Measurements from ENCODE around the gene SMTN.
"Not testable (repeated sequence)": the region's sequence is repeated elsewhere in the genome, so short reads cannot be mapped to it uniquely, and the experiment has no call there.

The SMTN gene

GRCh38 chr22:31106001-31106571 is 25.0 kb downstream of the SMTN start:
- DNase-seq: no peak

GRCh38 chr22:31106731-31107177 is 25.6 kb downstream of the SMTN start:
- DNase-seq: no peak

GRCh38 chr22:31107178-31107893 is 26.2 kb downstream of the SMTN start, which contains the start of gene SELENOM:
TSS of gene SELENOM (minus strand) at chr22:31107568. CDS start at chr22:31107505, 63 bp downstream.
- DNase-seq: peak; percentile 86

DNA sequence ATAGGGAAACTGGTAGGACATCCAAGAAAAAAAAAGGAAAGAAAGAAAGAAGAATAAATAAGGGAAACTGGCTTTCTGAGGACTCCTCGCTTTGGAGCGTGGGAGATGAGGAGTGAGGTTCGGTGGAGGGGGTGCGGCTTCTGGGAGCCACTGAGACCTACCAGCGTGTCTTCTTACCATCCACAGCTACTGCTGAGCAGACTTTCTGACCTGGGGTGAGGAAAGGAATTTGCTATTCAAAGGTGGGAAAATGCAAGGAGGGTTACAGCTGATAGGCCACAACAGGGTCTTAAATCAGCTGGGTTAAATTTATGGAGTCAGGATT is 26.7 kb downstream of the SMTN start:
- no peak for DNase-seq

DNA sequence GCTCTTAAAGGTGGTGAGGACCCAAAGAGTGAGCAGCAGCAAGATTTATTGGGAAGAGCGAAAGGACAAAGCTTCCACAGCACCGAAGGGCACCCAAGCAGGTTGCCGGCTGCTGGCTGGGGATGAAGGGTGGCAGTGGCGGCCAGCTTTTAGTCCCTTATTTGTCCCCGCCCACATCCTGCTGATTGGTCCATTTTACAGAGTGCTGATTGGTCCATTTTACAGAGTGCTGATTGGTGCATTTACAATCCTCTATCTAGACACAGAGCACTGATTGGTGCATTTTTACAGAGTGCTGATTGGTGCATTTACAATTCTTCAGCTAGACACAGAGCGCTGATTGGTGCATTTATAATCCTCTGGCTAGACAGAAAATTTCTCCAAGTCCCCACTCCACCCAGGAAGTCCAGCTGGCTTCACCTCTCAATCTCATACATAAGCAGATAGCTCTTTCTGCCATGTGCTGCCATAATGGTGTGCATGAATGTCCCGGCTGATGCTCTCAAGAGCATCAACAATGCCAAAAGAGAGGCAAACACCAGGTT is 31.5 kb downstream of the SMTN start:
- not testable (repeated sequence) for DNase-seq

DNA sequence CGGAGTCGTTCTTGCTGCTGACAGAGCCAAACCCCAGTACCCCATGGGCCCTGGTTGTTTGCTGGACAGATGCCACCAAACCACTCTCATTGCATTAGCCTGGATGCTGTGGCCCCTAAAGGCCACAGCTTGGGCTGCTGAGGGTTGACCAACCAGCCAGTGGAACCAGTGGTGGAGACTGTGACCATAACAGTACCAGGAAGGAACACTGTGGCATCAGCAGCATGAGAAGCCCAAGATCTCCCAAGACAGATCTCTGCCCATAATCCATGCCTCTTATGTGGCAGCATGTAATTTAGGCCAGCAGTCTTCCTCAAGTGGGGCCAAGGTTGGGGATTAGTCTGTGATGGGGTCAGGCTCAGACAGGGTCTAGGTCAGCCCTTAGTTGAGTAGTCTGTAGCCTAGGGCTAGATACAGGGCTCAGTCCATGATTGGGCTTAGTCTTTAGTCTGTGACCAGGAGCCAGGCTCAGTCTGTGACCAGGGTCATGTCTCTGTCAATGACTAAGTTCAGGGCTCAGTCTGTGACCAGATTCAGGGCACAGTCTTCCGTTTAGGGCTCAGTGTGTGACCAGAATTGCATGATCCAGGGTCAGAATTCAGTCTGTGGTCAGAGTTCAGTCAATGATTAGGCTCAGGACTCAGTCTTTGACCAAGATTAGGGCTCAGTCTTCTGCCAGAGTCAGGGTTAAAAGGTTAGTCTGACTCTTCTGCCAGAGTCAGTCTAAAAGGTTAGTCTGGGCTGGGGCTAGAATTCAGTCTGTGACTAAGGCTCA is 37.1 kb downstream of the SMTN start:
- no peak for DNase-seq

DNA sequence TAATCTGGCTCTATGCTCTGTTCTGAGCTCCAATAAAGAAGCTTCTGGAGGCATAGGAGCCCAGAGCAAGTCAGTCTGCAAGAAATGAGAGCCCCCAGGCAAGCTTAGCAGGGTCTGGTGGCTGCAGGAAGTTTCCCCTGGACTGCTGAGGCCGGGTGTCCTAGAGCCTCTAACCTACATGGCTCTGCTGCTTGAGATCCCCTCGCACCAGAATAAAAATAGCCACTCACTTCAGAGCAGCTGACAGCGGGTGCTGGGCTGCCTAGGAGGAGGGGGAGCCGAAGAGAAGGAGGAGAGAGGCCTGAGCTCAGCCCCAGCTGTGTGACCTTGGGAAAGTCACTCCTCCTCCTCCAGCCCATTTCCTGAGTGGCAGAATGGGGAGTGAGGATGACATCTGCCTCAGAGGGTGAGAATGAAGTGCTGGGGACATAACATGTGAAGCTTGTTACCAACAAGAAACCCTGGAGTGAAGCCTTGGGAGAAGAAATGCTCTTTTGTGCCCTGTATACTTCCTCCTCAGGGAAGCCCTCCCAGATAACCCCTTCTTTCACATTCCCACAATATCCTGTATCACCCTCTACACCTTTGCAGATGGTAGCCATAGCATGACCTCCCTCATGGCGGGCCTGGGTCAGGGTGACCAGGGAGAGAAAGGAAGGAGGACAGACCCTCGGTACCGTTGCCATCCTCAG is 38.1 kb downstream of the SMTN start:
- no peak for DNase-seq

GRCh38 chr22:31120230-31120629 is 39.1 kb downstream of the SMTN start:
- no peak for DNase-seq

DNA sequence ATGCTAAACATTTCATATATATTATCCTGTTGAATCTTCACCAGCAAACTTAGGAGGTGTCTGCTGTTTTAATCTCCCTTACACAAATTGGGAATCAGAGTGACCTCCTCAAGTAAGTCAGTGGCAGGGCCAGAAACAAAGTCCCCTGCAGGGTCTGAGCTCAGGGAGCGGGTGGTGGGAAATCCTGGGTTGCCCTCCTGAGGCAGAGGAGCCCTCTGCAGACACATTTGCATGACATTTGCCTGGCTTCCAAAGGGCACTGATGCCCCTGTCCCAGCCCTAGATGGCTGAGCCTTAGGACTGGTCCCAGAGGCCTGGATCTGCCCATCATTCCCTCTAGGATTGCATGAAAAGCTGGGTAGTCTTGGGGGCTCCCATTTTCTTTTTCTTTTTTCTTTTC is 39.5 kb downstream of the SMTN start:
- DNase-seq: no peak

DNA sequence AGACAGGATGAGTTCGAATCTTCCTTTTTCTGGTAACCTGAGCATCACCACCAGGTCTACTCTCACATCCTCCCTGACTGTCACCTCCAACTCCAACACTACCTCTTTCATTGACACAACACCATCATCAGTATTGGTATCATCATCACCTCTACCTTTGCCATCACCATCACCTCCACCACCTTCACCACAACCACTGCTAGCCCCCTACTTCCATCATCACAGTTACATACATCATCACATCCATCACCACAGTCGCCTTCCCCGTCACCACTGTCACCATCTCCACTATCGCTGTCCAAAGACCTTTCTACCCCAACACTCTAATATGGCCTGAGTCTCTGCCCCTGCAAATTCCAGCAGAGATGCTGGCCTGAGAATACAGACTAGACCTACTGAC is 40.3 kb downstream of the SMTN start:
- no peak for DNase-seq

DNA sequence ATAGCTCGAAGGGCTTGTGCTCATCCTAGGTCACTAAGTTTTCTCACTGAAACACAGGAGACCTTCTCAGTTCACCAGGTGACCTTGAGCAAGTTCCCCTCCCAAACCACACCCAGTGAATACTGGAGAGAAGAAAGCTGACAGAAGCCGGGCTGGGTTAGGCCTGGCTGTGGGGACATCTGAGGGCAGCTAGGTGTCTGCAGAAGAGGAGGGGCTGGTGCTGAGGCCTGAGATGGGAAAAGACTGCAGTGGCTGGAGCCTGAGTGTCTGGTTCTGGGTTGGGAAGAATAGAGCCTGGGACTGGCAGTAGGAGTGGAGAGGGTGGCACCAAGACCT is 41.0 kb downstream of the SMTN start:
- DNase-seq: no peak

DNA sequence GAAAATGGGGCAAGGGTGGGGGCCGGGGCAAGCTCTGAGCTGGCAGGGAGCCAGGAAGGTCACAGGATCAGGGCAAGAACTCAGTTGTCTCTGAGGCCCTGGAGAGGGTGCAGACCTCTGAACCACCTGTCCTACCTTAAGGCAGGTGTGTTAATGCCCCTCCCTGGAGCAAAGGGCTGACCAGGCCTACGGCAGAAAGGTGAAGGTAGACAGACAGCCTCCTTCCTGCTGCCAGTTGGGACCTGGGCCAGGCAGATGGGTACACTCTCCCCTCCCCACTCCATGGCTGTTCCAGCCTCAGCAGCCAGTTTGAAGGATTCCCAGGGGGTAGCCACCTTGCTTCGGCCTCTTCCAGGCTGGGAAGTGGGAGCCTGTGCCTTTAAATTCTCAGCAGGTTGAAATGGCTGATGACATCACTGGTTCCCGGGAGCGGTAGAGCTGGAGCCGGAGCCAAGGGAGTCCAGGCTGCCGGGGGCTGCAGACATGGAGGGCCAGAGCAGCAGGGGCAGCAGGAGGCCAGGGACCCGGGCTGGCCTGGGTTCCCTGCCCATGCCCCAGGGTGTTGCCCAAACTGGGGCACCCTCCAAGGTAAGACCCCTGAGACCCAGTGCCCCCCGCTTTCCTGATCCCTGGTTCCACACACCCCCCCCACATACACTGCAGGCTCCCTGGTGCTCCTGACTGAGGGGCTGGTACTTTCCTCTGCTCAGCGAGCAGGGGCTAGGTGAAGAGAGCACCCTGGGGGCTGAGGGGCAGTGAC is 41.6 kb downstream of the SMTN start, which contains the start of gene INPP5J:
Gene INPP5J, plus strand, starts transcription at position 435 of the 760 bp plus-strand sequence. Its CDS starts 49 bp downstream, at position 484.
- peak; percentile 55 for DNase-seq

GRCh38 chr22:31123292-31123602 is 42.1 kb downstream of the SMTN start:
- DNase-seq: no peak

GRCh38 chr22:31124290-31124689 is 43.2 kb downstream of the SMTN start:
- DNase-seq: no peak

DNA sequence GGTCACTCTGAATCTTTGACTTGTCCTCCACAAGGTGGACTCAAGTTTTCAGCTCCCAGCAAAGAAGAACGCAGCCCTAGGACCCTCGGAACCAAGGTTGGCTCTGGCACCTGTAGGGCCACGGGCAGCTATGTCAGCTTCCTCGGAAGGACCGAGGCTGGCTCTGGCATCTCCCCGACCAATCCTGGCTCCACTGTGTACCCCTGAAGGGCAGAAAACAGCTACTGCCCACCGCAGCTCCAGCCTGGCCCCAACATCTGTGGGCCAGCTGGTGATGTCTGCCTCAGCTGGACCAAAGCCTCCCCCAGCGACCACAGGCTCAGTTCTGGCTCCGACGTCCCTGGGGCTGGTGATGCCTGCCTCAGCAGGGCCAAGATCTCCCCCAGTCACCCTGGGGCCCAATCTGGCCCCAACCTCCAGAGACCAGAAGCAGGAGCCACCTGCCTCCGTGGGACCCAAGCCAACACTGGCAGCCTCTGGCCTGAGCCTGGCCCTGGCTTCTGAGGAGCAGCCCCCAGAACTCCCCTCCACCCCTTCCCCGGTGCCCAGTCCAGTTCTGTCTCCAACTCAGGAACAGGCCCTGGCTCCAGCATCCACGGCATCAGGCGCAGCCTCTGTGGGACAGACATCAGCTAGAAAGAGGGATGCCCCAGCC is 43.8 kb downstream of the SMTN start:
- no peak for DNase-seq

DNA sequence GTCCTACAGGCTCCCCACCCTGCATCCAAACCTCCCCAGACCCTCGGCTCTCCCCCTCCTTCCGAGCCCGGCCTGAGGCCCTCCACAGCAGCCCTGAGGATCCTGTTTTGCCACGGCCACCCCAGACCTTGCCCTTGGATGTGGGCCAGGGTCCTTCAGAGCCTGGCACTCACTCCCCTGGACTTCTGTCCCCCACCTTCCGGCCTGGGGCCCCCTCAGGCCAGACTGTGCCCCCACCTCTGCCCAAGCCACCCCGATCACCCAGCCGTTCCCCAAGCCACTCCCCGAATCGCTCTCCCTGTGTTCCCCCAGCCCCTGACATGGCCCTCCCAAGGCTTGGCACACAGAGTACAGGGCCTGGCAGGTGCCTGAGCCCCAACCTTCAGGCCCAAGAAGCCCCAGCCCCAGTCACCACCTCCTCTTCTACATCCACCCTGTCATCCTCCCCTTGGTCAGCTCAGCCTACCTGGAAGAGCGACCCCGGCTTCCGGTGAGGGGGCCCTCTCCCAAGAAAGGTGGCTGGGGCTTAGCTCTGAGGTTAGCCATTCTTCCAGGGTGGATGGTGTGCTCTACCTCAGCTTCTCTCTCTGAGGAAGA is 44.5 kb downstream of the SMTN start:
- DNase-seq: no peak

DNA sequence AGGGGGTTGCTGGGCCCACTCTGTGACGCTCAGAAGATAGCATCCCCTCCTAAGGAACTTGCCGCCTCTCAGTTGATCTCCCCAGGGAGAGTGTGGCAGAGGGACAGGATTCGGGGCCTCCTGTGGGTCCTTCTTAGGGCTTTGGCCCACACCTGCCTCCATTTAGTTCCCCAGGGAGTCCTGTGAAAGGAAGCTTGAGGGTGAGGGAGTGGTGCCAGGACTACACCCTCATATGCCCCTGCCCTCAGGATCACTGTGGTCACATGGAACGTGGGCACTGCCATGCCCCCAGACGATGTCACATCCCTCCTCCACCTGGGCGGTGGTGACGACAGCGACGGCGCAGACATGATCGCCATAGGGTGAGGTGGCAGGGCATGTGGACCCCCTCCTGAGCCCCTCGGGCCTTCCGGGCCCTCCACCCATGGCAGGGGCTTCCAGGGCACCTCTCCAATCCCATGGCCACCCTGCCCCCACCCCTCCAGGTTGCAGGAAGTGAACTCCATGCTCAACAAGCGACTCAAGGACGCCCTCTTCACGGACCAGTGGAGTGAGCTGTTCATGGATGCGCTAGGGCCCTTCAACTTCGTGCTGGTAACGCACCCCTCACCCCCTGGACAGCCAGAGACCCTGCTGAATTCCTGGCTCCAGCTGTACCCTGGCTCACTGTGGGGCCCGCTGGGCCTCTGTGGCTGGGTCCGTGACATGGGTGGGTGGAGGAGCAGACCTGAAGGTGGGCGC is 45.2 kb downstream of the SMTN start:
- DNase-seq: no peak

GRCh38 chr22:31126869-31127175 is 45.7 kb downstream of the SMTN start:
- DNase-seq: no peak

DNA sequence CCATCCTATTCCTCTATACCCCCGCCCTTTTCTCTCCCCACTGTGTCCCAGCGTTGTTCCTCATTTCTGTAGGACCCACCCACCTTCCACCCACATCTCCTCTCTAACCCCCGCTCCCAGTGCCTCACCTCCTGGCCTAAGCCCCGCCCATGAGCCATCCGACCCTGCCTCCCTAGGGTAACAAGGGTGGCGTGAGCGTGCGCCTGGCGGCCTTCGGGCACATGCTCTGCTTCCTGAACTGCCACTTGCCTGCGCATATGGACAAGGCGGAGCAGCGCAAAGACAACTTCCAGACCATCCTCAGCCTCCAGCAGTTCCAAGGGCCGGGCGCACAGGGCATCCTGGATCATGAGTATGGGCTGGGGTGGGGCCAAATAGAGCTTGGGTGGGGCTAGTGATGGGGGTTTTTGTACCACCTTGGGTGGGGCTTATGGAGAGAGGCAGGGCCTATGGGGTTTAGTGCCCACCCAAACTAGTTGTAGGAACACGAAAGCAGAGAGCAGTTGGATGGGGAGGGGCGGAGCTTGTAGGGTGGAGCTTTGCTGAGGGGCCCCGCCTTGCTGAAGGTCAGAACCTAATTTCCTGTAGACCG is 46.2 kb downstream of the SMTN start:
- DNase-seq: no peak

GRCh38 chr22:31128156-31128555 is 47.0 kb downstream of the SMTN start:
- no peak for DNase-seq

DNA sequence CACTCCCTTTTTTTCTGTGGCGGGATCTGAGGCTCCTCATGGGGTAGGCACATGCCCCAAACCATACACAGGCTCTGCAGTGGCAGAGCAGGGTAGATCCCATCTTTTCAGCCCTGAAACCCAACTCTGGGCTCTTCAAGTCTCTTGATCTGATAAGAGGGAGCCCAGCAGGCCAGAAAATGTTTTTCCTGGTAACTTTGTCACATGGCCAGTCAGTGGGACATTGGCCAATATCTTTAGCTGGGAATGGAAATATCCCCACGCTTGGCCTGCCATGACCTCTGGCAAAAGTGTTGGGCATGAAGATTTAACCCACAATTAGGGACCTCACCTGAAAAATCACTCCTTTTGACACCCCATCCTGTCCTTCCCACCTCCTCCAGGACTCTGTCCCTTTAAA is 49.8 kb downstream of the SMTN start:
- DNase-seq: no peak
